Gastrocnemius medialis (tissue), 4 donors: ENCODE measurements around the gene TOMM6.

Experiments used
- CTCF ChIP-seq, 5 experiments: fragments of 450-650 bp in 3 of 5; fragments of 200-600 bp in 2 of 5; sonication (generic) in 2 of 5; IDR thresholded peaks in 4 of 5; conservative IDR thresholded peaks in 1 of 5; 1 replicate in 4 of 5; 2 replicates in 1 of 5; pipeline ENCODE4 v1.5.1; 2016 to 2019; ENCODE audit warnings: antibody characterized with exemption in 5 of 5, mild to moderate bottlenecking in 3 of 5, moderate library complexity in 3 of 5
- POLR2A ChIP-seq, 2 donors: fragments of 450-650 bp; IDR thresholded peaks; one replicate each; pipeline ENCODE4 v1.6.1; 2017; ENCODE audit warnings: antibody characterized with exemption in 2 of 2, mild to moderate bottlenecking in 2 of 2, moderate library complexity in 2 of 2

DNA sequence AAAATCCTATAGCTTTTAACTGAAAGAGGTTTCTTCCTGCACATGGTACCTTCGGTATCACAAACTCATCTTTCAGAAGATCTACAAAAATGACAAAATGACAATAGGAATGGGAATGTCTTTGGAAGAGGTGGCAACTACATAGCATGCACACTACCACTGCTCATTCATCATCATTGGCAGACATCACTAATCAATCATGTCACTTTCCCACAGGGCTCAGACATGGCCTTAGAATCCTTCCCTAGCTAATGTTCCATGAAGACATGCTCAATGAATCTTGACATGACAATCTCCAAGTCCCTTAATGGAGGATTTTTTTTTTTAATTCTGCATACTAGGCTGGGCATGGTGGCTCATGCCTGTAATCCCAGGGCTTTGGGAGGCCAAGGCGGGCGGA lies 37.1 kb upstream of the TOMM6 start:
- TF ChIP-seq CTCF (IDR thresholded peaks at IDR 0.05 in 4 of 5, conservative IDR thresholded peaks at IDR 0.05 in 1 of 5) = no peak
- no peak for TF ChIP-seq POLR2A (IDR thresholded peaks at IDR 0.05)
